Urinary bladder (tissue), 4 donors: ENCODE measurements around the gene DBP. TPM values are rescaled to one million over a fixed set of nuclear protein-coding genes. Genes with fewer than 3 reads are reported as not detected.
"Not testable (repeated sequence)": the region's sequence is repeated elsewhere in the genome, so short reads cannot be mapped to it uniquely, and the experiment has no call there.

Experiments
- DNase-seq: peaks from one replicate; pipeline ENCODE4 v3.0.0-alpha.2; 2015; ENCODE audit errors: extremely low spot score
- H3K27ac ChIP-seq: one replicate; pipeline ENCODE4 v1.5.1; 2013; ENCODE audit warnings: low read depth, mild to moderate bottlenecking, moderate library complexity
- H3K36me3 ChIP-seq: one replicate; pipeline ENCODE4 v1.6.1; 2013; ENCODE audit warnings: mild to moderate bottlenecking, moderate library complexity; ENCODE audit not compliant: insufficient read depth
- H3K4me1 ChIP-seq: one replicate; pipeline ENCODE4 v1.6.1; 2013; ENCODE audit warnings: mild to moderate bottlenecking, moderate library complexity; ENCODE audit not compliant: insufficient read depth
- H3K4me3 ChIP-seq: one replicate; pipeline ENCODE4 v1.5.1; 2013; ENCODE audit warnings: low read depth, low read length
- WGBS: extraction: QIAGEN DNeasy Blood & Tissue Kit; methylation state at CpG from one replicate; pipeline ENCODE4 v1.1.7; 2013; 5-methylcytosine and 5-hydroxymethylcytosine counted together
- polyA plus RNA-seq: library from polyadenylated mRNA; stranded (reverse); fragments of 200-250 nt; gene quantifications from one replicate; pipeline ENCODE4 v1.2.3, GENCODE V29; 2013
- total RNA-seq: library from RNA; depleted of rRNA; stranded (reverse); fragments of >200 nt; gene quantifications from one replicate; pipeline ENCODE4 v1.2.3, GENCODE V29; 2014
- donor health status: healthy with polysubstance abuse.
- donor health status: healthy.

DBP gene
- total and polyA plus RNA-seq, 2 donors = 4.6 to 12.3 TPM

DNA sequence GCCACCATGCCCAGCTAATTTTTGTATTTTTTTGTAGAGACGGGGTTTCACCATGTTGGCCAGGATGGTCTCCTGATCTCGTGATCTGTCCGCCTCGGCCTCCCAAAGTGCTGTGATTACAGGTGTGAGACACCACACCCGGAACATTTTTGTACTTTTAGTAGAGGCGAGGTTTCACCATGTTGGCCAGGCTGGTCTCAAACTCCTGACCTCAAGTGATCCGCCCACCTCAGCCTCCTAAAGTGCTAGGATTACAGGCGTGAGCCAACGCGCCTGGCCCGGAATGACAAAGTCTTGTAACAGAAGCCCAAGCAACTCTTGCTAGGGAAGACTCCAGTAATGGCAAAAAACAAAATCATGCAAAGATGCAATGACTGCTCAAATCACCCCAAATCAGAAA, 4.9 kb downstream of the DBP start:
- not testable (repeated sequence) for H3K27ac ChIP-seq
- 90% methylated on average over 11 of the region's 11 CpGs for WGBS

DNA sequence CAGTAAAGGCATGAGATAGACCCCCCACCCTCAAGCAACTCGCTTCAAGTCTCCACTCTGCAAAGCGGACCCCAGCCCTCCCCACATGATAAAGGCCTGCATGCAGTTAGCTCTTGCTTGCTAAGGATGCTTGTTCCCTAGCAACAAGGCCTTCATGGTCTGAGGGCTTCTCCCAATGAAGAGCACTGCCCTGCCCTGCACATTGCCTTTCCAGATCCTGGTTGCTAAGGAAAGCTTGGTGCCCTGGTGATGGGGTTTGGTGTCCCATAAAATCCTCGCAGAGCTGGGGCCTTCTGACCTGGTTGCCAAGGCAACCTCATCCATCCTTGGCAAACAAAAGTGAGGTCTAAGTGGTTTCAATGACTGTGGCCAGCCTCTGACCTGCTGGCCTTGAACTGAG, 6.0 kb downstream of the DBP start:
- Histone ChIP-seq H3K4me3 (no peak overlapping the region), H3K36me3 (no peaks in the 10 kb centered on the region), H3K27ac (no peak overlapping the region)

More for the DNA sequence above, 4.9 kb downstream of the DBP start:
- H3K4me3 ChIP-seq, H3K36me3 ChIP-seq, H3K4me1 ChIP-seq, DNase-seq: not testable (repeated sequence)

DNA sequence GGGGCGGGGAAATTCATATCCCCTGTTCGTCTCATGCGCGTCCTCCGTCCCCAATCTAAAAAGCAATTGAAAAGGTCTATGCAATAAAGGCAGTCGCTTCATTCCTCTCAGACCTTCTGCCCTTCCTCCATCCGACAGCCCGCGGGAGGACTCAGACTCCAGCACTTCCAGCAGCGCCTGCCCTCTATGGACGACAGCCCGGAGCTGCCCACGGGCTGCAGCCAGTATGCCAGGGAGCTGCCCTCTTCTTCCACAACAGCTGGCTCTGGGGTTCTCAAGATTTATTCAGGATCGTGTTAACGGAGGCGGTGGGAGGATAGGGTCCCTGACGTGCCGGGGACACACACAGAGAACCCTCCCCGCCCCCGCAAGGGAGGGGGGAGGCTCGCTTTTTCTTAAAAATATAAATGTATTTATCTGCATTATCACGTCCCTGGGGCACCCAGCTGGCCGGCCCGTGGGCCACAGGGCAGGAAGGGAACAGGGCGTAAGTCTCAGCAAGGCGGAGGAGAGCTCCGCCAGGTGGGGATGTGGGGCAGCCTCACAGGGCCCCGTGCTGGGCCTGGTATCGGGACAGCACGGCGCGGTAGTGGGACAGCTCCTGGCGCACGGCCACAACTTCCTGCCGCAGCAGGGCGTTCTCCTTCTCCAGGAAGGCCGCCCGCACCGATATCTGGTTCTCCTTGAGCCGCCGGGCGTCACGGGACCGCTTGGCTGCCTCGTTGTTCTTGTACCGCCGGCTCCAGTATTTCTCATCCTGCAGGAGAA, 6.7 kb downstream of the DBP start:
- Histone ChIP-seq H3K4me1 (no peaks in the 10 kb centered on the region), H3K4me3 (no peak overlapping the region), H3K36me3 (no peaks in the 10 kb centered on the region), H3K27ac (peak overlapping the region; percentile 40)
- DNase-seq = no peak
- 15% methylated on average over 47 of the region's 47 CpGs for WGBS

More for the DNA sequence above, 6.0 kb downstream of the DBP start:
- DNase-seq = no peak
- WGBS = 68% methylated on average over 3 of the region's 3 CpGs
- H3K4me1 ChIP-seq = no peaks in the 10 kb centered on the region

DNA sequence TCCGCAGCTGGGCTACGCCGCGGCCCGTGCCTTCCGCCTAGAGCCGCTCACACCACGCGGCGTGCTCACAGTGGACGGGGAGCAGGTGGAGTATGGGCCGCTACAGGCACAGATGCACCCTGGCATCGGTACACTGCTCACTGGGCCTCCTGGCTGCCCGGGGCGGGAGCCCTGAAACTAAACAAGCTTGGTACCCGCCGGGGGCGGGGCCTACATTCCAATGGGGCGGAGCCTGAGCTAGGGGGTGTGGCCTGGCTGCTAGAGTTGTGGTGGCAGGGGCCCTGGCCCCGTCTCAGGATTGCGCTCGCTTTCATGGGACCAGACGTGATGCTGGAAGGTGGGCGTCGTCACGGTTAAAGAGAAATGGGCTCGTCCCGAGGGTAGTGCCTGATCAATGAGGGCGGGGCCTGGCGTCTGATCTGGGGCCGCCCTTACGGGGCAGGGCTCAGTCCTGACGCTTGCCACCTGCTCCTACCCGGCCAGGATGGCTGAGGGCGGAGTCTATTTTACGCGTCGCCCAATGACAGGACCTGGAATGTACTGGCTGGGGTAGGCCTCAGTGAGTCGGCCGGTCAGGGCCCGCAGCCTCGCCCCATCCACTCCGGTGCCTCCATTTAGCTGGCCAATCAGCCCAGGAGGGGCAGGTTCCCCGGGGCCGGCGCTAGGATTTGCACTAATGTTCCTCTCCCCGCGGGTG, 7.4 kb downstream of the DBP start:
- Histone ChIP-seq H3K27ac (no peak overlapping the region), H3K36me3 (no peaks in the 10 kb centered on the region), H3K4me1 (no peaks in the 10 kb centered on the region), H3K4me3 (no peak overlapping the region)
- WGBS = 40% methylated on average over 48 of the region's 48 CpGs
- DNase-seq = no peak

DNA sequence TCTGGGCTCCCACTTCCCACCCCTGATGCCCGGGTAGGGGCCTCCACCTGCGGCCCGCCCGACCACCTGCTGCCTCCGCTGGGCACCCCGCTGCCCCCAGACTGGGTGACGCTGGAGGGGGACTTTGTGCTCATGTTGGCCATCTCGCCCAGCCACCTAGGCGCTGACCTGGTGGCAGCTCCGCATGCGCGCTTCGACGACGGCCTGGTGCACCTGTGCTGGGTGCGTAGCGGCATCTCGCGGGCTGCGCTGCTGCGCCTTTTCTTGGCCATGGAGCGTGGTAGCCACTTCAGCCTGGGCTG, 7.9 kb downstream of the DBP start:
- Histone ChIP-seq H3K27ac (no peak overlapping the region), H3K4me3 (no peak overlapping the region), H3K36me3 (no peaks in the 10 kb centered on the region), H3K4me1 (no peaks in the 10 kb centered on the region)
- DNase-seq = no peak
- 85% methylated on average over 22 of the region's 22 CpGs for WGBS

DNA sequence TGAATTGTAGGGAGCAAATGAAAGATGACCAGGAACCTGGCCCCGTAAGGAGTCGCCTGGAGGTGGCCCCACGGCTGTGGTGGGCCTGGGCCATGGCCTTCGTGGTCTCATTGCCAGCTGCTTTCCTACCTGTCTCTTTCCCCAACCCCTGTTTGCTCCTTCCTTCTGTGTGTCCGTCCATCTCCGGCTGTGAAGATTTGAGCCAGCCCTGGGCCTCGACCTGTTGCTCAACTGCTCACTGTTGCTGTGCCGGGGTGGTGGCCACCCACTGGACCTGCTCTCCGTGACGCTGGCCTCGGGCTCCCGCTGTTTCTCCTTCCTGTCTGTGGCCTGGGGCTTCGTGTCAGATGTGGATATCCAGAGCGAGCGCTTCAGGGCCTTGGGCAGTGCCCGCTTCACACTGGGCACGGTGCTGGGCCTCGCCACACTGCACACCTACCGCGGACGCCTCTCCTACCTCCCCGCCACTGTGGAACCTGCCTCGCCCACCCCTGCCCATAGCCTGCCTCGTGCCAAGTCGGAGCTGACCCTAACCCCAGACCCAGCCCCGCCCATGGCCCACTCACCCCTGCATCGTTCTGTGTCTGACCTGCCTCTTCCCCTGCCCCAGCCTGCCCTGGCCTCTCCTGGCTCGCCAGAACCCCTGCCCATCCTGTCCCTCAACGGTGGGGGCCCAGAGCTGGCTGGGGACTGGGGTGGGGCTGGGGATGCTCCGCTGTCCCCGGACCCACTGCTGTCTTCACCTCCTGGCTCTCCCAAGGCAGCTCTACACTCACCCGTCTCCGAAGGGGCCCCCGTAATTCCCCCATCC, 8.5 kb downstream of the DBP start:
- H3K27ac ChIP-seq = no peak overlapping the region
- DNase-seq = no peak
- no peaks in the 10 kb centered on the region for H3K4me1 ChIP-seq
- no peaks in the 10 kb centered on the region for H3K36me3 ChIP-seq
- 83% methylated on average over 34 of the region's 34 CpGs for WGBS
- no peak overlapping the region for H3K4me3 ChIP-seq

DNA sequence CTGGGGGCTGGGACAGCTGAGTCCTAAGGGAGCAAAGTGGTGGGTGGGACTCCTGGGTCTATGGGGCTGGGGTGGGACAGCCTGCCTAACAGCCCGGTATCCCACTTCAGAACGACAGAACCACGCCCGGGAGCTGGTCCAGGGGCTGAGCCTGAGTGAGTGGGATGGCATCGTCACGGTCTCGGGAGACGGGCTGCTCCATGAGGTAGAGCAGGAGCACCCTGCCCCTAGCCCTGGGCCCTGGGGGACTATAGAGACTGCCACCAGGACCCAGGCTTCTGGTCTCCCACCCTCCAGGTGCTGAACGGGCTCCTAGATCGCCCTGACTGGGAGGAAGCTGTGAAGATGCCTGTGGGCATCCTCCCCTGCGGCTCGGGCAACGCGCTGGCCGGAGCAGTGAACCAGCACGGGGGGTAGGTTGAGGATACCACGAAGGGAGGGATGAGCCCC, 9.3 kb downstream of the DBP start:
- no peak for DNase-seq
- H3K4me3 ChIP-seq = no peak overlapping the region
- H3K4me1 ChIP-seq = no peaks in the 10 kb centered on the region
- H3K27ac ChIP-seq = no peak overlapping the region
- no peaks in the 10 kb centered on the region for H3K36me3 ChIP-seq
- 83% methylated on average over 17 of the region's 17 CpGs for WGBS

DNA sequence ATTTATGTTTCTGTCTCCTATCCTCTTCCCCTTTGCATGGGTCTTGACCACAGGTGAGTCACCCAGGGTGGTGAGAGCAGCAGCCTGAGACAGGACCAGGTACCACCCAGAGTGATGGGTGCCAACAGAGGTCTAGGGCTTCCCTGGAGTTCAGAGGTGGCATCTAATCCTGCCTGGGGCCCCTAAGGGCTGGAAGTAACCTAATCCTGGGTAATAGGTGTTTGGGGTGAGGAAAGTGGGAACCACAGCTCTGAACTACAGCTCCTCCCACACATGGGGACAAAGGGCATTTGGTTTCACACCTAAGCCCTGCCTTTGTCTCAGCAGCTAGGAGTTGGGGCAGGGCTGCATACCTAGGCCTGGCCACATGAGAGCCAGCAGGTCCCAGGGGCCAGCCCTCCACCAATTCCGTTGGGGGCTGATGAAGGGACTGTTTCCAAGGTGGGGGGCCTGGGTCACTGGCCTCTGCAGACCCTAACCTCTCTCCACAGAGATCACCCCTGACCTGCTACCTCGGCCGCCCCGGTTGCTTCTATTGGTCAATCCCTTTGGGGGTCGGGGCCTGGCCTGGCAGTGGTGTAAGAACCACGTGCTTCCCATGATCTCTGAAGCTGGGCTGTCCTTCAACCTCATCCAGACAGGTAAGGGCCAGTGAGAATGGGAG, 9.8 kb downstream of the DBP start:
- H3K4me1 ChIP-seq = no peaks in the 10 kb centered on the region
- 75% methylated on average over 6 of the region's 6 CpGs for WGBS
- no peak overlapping the region for H3K27ac ChIP-seq
- no peak for DNase-seq
- H3K4me3 ChIP-seq = no peak overlapping the region
- no peaks in the 10 kb centered on the region for H3K36me3 ChIP-seq

DNA sequence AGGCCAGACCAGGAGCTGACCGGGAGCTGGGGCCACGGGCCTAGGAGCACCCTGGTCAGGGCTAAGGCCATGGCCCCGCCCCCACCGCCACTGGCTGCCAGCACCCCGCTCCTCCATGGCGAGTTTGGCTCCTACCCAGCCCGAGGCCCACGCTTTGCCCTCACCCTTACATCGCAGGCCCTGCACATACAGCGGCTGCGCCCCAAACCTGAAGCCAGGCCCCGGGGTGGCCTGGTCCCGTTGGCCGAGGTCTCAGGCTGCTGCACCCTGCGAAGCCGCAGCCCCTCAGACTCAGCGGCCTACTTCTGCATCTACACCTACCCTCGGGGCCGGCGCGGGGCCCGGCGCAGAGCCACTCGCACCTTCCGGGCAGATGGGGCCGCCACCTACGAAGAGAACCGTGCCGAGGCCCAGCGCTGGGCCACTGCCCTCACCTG, 11.3 kb downstream of the DBP start:
- H3K36me3 ChIP-seq = no peaks in the 10 kb centered on the region
- no peaks in the 10 kb centered on the region for H3K4me1 ChIP-seq
- DNase-seq = no peak
- H3K4me3 ChIP-seq = no peak overlapping the region
- 92% methylated on average over 30 of the region's 30 CpGs for WGBS
- H3K27ac ChIP-seq = no peak overlapping the region

DNA sequence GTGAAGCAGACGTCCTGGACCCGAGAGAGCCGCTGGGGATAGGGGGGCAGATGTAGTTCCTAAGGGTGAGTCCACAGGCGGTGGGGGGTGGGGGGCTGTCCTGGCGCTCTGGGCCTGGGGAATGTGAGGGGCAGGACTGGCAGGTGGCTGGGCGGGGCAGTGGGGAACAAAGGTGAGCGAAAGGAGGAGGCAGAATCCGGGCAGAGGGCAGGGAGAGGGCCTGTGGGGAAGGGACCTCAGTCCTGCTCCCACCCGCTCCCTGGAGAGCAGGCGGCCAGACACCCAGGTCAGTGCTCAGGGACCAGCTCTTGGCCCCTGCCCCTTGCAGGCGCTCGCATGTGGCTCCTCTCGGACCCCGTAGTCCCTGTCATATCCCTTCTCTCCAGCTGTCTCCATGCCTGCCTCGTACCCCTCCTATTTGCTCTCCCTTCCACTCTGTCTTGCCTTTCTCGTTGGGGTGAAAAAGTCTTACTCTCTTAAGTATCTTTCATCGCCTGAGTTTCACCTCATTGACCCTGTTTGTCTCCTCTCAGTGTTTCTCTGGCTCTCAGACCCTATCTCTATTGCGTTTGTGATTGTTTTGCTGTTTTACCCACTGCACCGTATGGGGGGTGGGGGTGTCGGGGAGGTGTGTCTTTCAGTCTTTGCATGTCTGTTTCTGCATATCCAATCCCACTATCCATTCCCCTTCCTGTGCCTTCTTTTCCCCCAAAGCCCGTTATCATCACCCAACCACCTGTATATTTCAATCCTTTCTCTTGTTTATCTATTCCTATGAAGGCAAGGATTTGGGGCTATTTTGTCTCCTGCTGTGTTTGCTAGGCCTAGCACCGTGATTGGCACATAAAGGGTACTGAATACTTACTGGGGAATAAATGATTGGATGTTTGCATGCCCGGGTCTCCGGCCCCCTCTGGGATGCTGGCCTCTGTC, 12.1 kb downstream of the DBP start:
- Histone ChIP-seq H3K4me1 (no peaks in the 10 kb centered on the region), H3K36me3 (no peaks in the 10 kb centered on the region), H3K27ac (no peak overlapping the region), H3K4me3 (peak overlapping the region; percentile 38)
- DNase-seq = no peak
- 53% methylated on average over 24 of the region's 24 CpGs for WGBS

DNA sequence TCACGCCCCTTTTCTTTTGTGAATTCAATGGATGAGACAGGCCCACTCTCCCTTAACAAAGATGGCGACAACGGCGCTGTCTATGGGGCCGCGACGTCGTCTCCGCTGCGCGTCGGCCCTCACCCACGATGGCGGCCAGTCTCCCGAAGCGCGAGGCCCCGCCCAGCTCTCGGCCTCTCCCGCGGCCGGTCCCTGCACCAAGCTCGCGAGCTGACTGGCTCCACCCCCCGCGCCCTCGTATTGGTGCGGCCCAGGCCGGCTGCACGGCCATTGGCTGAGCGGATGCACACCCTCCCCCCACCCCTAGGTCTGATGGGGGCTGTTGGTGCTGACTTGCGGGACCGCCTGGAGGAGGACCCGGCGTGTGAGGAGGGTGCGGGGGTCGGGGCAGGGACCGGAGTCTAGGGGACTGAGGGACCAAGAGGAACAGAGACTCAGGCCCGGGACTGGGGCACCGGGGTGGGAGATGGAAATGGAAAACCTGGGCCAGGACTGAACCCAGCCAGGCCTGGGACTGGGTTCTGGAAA, 13.0 kb downstream of the DBP start:
- DNase-seq = peak; percentile 89
- H3K36me3 ChIP-seq = no peaks in the 10 kb centered on the region
- peak overlapping the region; percentile 74 for H3K27ac ChIP-seq
- H3K4me3 ChIP-seq = peak overlapping the region; percentile 38
- H3K4me1 ChIP-seq = no peaks in the 10 kb centered on the region
- WGBS = under 1% methylated on average over 40 of the region's 40 CpGs

DNA sequence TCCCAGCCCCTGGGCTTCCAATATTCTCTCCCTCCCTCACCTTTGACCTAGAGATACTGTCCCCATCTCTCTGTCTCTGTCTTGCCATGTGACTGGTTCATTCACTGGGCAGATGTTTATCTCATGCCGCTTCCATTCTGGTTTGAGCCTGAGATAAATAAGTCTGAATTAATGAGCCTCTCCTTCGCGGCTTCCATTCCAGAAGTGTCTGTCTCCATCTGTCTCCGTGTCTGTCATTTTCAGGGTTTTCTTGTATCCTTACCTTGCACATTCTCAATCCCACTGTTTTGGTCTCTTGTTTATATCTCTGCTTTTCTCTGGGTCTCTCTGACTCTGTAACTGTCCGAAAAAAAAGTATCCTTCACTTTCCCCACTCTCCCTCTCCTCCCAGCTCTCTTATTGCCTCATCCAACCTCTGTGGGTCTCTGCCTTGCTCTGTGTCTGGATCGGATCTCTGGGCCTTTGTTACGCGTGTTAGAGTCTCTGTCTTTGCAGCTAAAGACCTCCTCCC, 13.6 kb downstream of the DBP start:
- no peaks in the 10 kb centered on the region for H3K36me3 ChIP-seq
- DNase-seq = no peak
- H3K4me3 ChIP-seq = no peak overlapping the region
- no peaks in the 10 kb centered on the region for H3K4me1 ChIP-seq
- 10% methylated on average over 8 of the region's 8 CpGs for WGBS
- H3K27ac ChIP-seq = peak overlapping the region; percentile 74
